Stimulated activated CD4-positive, alpha-beta T cell treated with anti-CD3 and anti-CD28 coated beads, Interleukin-4, amount 100 ng/mL, for 24 hours (primary cell): Measurements from ENCODE around the gene BLVRA.
"Not testable (repeated sequence)": the region's sequence is repeated elsewhere in the genome, so short reads cannot be mapped to it uniquely, and the experiment has no call there.

Source experiments
- DNase-seq: peaks from one replicate; pipeline ENCODE4 v3.0.0-alpha.2; 2020

The BLVRA gene

DNA sequence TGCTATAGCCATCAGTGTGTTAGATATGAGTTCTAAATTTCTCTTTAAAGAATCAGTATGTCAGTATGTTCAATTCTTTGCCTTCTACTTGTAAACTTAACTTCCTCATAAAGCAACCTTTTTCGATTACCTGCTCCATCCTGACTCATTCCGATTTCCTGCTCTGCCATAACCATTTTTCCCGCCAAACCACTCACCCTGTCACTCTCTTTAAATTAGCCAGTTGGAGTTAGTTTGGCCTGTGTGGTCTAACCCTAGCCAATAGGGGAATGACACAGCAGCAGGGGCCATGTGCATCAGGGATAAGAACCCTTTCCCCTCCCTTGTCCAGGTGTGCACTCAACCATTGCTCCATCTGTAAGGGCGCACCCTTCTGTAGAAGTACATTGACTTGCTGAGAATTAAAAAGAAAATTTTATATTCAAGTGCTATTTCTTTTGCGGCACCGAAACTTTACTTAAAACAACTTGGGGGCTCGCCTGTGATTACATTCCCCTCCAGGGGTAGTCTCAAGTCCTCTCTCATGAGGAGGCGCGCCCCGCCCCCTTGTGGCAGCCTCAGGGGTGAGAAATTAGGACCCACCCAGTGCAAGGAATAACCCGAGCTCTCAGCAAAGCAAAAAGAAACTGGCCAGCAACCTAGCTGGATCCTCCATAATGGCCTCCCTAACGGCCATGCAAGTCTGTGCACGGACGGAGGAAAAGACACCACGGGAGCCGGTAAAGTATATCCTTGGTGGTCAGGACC lies 51.9 kb downstream of the BLVRA start:
- DNase-seq, result peak; percentile 34

DNA sequence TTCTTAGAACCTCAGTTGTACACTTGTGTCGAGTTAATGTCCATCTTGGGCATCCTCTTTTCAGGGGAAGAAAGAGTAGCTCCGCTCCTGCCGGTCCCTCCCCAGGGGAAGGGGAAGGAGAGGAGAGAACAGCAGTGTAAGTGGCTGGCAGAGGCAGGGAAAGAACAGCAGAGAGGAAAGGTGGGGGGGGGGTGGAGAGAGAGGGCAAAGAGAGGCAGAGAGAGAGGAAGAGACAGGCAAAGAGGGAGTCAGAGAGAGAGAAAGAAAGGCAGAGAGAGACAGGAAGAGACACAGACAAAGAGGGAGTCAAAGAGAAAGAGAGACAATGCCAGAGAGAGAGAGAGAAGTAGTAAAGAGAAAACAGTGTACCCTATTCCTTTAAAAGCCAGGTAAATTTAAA lies 56.9 kb downstream of the BLVRA start:
- no peak for DNase-seq

DNA sequence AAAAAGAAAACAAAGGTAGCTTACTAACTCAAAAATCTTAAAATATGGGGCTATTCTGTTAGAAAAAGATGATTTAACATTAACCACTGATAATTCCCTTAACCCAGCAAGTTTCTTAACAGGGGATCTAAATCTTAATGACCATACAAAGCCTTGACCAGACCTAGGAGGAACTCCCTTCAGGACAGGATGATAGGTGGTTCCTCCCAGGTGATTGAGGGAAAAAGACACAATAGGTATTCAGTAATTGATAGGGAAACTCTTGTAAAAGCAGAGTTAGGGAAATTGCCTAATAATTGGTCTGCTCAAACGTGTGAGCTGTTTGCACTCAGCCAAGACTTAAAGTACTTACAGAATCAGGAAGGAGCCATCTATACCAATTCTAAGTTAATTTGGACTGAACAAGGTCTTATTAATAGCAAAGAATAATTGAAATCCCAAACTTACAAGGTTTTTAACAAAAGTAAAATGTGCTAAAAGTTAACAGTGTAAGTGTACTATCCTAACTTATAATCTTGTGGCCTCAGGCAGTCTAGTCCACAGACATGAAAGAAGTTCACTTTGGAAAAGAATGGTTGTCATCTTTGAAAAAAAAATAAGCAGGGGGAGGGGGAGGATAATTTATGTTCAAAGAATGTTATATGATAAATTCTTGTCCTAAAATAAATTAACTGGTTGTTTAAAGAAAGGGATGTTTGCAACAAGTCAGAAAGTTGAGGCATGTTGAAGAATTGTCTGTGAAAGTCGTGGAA lies 57.7 kb downstream of the BLVRA start:
- DNase-seq, result not testable (repeated sequence)

DNA sequence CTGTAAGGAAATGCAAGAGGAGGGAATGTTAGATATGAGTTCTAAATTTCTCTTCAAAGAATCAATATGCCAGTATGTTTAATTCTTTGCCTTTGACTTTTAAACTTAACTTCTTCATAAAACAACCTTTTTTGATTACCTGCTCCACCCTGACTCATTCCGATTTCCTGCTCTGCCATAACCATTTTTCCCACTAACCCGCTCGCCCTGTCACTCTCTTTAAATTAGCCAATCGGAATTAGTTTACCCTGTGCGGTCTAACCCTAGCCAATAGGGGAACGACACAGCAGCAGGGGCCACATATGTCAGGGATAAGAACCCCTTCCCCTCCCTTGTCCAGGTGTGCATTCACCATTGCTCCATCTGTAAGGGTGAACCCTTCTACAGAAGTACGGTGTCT lies 64.9 kb downstream of the BLVRA start:
- DNase-seq, result not testable (repeated sequence)

DNA sequence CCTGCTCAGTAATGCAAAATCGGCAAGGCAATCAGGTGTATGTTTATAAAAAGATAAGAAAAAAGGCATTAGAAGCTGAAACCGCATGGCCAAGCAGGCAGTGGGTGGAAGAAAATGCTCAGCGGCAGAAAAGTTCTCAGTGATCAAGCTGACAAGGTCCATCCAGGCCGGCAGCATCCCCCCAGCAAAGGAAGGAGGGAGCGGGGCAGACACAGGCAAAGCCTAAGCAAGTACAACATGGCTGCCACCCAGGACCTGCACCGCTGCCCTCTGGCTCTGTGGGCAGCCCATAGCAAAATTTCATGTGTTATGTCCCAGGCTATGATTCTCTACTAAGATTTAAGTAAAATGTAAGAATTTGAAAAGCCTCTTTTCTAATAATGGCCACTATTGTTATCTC lies 65.5 kb downstream of the BLVRA start:
- no peak for DNase-seq

DNA sequence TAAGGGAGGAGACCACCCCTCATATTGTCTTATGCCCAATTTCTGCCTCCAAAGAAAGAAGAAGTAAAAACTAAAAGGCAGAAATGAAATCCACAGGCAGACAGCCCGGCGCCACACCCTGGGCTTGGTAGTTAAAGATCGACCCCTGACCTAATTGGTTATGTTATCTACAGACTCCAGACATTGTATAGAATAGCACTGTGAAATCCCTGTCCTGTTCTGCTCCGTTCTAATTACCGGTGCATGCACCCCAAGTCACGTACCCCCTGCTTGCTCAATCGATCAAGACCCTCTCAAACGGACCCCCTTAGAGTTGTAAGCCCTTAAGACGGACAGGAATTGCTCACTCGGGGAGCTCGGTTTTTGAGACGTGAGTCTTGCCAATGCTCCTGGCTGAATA lies 66.0 kb downstream of the BLVRA start:
- DNase-seq, result not testable (repeated sequence)

DNA sequence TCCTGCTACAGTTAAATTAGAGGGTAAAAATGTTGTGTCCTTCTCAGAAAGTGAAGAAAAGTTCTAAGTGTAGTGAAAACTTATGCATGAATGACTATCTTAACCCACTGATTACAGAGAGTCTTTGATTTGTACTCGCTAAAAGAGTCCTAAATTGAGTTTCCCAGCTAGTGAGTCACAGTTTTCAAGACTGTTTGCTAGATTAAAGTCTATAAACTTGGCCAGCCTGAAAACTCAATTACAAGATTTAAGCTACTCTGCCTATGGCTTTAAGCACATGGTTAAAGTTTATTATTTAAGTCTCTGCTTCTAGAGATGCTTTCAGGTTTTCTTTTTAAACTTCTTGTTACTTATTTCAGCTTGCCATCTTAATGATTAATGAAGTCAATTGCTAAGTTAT lies 66.5 kb downstream of the BLVRA start:
- no peak for DNase-seq

DNA sequence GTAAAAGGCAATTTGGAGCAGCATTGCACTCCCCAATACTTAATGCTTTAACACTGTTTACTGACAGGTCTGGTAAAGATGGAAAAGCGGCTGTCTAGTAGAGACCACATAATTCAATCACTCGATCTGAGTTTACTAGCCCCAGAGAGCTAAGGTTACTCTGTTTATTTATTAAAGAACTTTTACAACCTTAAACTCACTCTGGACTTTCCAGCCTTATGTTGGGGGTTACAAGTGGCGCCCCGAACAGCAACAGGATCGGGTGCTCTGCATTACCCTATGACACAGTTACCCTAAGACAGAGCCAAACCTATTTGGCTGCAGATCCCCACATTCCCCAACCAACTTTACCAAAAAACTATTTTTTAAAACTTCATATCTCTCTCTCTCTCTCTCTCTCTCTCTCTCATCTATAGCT lies 66.9 kb downstream of the BLVRA start:
- DNase-seq, result no peak

DNA sequence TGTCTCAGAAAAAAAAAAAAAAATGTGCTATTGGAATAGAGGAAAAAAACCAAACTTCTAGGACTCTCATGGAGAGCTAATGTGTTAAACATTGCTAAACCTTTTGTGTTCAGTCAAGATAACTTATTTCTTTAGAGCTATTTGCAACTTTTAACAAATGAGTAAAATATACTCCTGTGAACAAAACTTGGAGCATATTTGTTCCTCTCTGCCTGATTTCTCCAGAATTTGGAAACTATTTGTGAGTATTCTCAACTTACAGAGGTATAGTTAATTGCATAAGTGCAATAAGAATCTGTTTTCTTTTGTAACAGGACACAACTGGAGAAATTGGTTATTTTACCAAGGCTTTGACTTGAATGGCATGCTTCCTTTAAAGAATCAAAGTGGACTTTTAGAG lies 72.4 kb downstream of the BLVRA start:
- DNase-seq, result not testable (repeated sequence)

DNA sequence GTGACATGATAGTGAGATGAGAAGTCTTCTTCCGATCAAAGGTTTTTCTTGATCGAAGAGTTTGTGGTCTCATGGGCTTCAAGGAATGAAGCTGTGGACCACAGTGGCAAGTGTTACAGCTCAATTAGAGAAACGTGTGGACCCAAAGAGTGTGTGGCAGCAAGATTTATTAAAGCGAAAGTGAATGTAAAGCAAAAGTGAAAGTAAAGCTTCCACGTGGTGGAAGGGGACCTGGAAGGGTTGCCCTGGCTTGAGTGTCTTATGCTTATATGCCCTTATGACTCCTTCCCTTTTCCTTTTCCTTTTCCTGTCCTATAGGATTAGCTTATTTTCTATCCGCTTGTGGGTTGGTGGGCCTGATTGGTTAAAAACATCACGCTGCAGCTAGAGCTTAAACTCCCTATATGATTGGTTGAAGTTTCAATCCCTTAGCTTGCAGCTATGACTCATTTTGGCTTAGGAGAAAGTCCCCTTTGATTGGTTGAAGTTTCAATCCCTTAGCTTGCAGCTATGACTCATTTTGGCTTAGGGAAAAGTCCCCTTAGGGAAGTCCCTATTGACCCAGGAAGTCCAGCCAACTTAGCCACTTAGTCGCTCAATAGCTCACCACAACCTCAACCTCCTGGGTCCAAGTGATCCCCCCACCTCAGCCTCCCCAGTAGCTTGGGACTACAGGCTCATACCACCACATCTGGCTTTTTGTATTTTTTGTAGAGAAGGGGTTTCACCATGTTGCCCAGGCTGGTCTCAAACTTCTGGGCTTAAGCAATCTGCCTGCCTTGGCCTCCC lies 76.2 kb downstream of the BLVRA start:
- DNase-seq, result peak; percentile 55

DNA sequence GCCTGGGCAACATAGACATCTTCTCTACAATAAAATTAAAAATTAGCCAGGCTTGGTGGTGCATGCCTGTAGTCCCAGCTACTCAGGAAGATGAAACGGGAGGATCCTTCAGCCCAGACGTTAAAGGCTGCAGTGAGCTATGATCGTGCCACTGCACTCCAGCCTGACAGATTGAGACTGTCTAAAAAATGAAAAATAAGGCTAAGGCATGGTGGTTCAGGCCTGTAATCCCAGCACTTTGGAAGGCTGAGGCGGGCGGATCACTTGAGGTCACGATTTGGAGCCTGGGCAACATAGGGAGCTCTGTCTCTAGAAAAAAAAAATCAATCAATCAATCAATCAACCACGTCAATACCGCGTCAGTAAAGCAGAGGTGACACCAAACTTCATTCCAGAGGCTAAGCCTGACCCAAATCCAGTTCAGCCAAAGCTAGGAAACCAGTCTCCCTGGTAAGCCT lies 79.8 kb downstream of the BLVRA start:
- DNase-seq, result no peak

DNA sequence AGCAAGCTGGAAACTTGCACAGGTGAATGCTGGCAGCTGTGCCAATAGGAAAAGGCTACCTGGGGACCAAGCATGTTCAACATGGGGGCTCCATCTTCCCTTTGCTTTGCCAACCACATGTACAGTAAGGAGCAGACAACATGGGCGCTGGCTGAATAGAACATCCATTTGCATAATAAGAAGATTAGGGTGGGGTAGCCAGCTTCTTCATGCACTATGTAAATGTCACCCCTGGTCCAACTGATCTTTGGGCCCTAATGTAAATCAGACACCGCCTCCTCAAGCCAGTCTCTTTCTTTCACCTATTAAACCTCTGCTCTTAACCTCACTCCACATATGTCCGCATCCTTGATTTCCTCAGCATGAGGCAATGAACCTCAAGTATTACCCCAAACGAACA lies 84.8 kb downstream of the BLVRA start:
- DNase-seq, result no peak

DNA sequence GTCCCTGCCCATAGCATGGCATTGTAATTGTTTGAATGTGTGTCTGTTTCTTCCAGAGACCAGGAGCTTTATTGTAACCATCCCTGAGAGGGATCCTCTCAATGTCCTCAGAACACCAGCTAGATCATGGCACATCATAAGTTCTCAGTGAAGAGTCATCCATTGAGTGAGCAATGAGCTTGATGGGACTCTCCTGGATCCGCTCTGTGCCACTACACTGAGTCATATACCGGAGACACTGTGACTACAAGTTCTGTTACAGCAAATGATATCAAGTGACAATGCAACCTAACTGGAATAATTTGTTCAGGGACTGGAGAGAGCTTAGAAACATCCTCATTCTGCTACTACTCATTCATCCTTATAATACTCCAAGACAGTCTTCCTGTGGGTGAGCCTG lies 85.8 kb downstream of the BLVRA start:
- DNase-seq, result no peak

DNA sequence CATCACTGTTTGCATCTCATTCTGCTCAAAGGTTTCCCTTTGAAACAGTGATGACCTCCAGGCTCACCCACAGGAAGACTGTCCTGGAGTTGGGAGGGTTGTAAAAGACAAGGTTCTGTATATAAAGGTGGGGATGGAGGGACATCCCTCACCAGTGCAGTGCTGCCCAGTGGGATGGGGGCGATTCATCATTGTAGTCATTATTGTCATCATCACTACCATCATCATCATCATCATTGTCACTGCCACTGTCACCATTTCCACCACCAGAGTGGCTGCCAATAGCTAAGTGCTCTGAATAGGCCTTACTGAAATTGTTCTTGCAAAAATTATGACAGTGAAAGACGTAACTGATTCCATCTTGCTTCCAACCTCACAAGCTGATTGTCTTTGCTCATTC lies 86.2 kb downstream of the BLVRA start:
- DNase-seq, result no peak

DNA sequence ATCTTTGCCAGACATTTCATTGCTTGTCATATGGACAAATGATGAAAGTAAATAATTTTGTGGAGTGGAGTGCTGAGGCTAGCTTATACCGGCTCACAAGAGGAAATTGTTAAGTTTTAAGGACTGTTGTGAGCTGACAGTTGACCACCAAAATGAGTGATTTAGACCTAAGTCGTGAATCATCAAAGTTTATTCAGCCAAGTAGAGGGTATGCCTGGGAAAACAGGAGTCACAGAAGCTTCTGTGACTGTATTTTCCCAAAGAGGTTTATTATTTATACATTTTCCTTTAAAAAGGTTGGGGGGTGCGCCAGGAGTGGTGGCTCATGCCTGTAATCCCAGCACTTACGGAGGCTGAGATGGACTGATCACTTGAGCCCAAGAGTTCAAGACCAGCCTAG lies 89.0 kb downstream of the BLVRA start:
- no peak for DNase-seq

DNA sequence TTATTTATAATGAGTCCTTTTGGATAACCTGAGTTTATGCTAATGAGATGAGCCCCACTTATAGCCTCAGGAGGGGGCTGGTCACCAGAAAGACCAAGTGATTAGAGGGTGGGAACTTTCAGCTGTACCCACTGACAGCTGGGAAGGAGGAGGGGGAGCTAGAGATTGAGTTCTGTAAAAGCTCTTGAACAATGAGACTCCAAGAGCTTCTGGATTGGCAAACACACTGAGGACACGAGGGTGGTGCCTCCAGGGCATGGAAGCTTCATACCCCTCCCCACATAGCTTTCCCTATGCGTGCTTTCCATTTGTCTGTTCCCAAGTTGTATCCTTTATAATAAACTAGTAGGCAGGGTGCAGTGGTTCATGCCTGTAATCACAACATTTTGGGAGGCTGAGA lies 90.6 kb downstream of the BLVRA start:
- no peak for DNase-seq

DNA sequence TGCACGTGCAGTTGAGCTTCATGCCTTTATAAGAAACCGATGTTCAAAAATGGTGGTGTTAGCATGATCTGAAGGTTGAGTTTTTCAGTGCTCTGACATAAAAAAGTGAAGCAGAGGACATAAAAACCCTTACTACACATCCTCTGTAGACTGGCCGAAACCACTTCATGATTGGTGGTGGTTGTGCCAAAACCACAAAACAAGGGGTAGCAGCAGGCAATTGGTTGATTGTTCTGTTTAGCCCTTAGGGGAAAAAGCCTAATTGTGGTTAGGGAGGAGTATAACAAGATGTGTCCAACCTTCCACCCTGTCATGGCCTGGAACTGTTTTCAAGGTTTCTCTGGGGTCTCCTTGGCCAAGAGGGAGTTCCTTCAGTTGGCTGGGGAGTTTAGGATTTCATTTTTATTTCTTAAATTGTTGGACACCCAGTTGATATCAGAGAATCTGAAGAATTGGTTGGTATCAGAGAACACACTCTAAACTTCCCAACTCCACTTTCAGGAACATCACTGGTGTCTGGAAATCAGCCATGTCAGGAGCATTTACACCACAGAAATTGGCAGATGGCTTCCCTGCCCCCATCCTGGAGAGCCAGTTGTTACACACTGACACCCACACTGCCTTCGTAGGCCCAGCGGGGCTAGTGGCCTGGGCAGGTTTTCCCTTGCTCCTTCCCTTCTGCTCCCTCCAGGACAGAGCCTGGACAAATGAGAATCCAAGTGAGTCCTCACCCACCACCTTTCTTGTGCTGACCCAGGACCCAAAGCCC lies 92.1 kb downstream of the BLVRA start:
- no peak for DNase-seq

DNA sequence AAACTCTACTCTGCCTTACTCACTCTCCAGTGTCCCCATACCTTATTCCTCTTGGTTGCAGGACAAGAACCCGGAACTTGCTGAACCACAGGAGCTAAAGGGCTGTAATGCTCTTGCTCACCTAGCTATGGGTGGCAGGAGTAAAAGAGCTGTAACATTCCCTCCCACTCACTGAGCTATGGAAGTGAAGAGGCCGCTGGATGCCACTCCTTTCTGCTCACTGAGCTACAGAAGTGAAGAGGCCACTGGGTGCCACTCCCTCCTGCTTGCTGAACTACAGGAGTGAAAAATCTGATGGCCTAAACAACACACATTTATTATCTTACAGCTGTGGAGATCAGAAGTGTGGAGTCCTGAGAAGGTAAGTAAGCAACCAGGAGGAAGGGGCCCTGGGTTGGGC lies 93.3 kb downstream of the BLVRA start:
- DNase-seq, result no peak

DNA sequence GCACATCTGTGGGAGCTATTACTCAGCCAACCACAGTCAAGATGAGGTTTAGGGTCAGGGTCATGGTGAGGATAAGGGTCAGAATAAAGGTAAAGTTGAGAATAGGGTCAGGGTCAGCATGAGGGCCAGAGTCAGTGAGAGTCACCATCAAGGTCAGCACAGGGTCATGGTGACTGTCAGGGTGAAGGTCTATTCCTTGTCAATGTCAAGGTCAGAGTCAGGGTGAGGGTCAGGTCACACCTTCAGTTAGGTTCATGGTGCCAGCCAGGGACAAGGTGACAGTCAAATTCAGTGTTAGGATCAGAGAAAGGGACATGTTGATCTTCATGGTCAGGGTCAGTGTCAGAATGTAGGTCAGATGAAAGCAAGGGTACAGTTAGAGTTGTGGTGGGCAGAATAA lies 96.7 kb downstream of the BLVRA start:
- DNase-seq, result no peak

DNA sequence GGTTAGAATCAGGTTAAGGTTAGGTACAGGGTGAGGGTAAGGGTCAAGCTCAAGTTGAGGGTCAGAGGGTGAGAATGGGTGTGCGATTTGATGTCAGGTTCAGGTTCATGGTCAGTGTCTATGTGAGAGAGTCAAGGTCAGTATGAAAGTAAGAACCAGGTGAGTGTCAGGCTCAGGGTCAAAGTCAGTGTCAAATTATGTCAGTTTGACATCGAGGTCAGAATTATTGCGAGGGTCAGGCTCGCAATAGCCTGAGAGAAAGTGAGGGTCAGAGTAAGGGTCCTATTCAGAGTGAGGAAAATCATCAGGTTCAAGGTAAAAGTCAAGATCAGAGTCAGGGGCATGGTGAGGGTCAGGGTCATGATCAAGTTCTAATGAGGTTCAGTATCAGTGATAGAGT lies 97.8 kb downstream of the BLVRA start:
- DNase-seq, result no peak
